HepG2 (cell line): ENCODE data around the gene BRCA2. TPM values are rescaled to one million over a fixed set of nuclear protein-coding genes. Genes with fewer than 3 reads are reported as not detected.

ENCODE experiments used
- ASH2L ChIP-seq: fragments of 300-600, 200-600 bp; sonication (generic); IDR thresholded peaks from 2 replicates; pipeline ENCODE4 v1.7.0; 2017; ENCODE audit warnings: low read depth, mild to moderate bottlenecking, moderate library complexity, mixed read lengths, low read length; ENCODE audit not compliant: insufficient read length
- FOXK1 ChIP-seq: sonication (generic); formaldehyde crosslinking; IDR thresholded peaks from 2 replicates; pipeline ENCODE4 v1.4.0; 2020; ENCODE audit warnings: low read depth, missing genetic modification reagents, borderline replicate concordance
- GABPA ChIP-seq, 2 experiments: IDR thresholded peaks; 2 replicates each; pipeline ENCODE4 v1.6.1; 2011 to 2016; ENCODE audit warnings: low read depth in 2 of 2, low read length in 1 of 2, missing biosample characterization in 1 of 2, missing genetic modification characterization in 1 of 2
- HNRNPH1 ChIP-seq: fragments of 200-400 bp; formaldehyde crosslinking; optimal IDR thresholded peaks from 2 replicates; pipeline ENCODE3; 2017; ENCODE audit warnings: mild to moderate bottlenecking, low read depth, low read length
- HOXA7 ChIP-seq: sonication (generic); formaldehyde crosslinking; IDR thresholded peaks from 2 replicates; pipeline ENCODE4 v1.8.1; 2022; ENCODE audit warnings: mild to moderate bottlenecking, missing genetic modification reagents, moderate library complexity
- KLF13 ChIP-seq: sonication (generic); formaldehyde crosslinking; IDR thresholded peaks from 2 replicates; pipeline ENCODE4 v1.4.0; 2020; ENCODE audit warnings: mild to moderate bottlenecking, missing genetic modification reagents
- MLLT10 ChIP-seq: sonication (generic); formaldehyde crosslinking; IDR thresholded peaks from 2 replicates; pipeline ENCODE4 v1.4.0; 2020; ENCODE audit warnings: missing genetic modification reagents
- NBN ChIP-seq: fragments of 450-650 bp; conservative IDR thresholded peaks from 2 replicates; pipeline ENCODE4 v1.6.1; 2017
- NPAS2 ChIP-seq: sonication (generic); formaldehyde crosslinking; IDR thresholded peaks from 2 replicates; pipeline ENCODE4 v1.8.0; 2022; ENCODE audit warnings: mild to moderate bottlenecking, missing genetic modification reagents, borderline replicate concordance
- SMAD3 ChIP-seq: sonication (generic); formaldehyde crosslinking; IDR thresholded peaks from 2 replicates; pipeline ENCODE4 v1.4.0; 2020; ENCODE audit warnings: missing genetic modification reagents
- SNAPC2 ChIP-seq: sonication (generic); formaldehyde crosslinking; IDR thresholded peaks from 2 replicates; pipeline ENCODE4 v1.8.1; 2022; ENCODE audit warnings: mild to moderate bottlenecking, missing genetic modification reagents
- TBL1XR1 ChIP-seq: fragments of 150-350 bp; IDR thresholded peaks from 2 replicates; pipeline ENCODE4 v1.6.1; 2014; ENCODE audit warnings: borderline replicate concordance, low read length; ENCODE audit not compliant: partially characterized antibody
- TEAD3 ChIP-seq: optimal IDR thresholded peaks from 2 replicates; pipeline ENCODE3; 2016; ENCODE audit warnings: borderline replicate concordance
- ZFP62 ChIP-seq: sonication (generic); formaldehyde crosslinking; IDR thresholded peaks from 2 replicates; pipeline ENCODE4 v1.4.0; 2020; ENCODE audit warnings: missing genetic modification reagents
- ZIK1 ChIP-seq: sonication (generic); formaldehyde crosslinking; IDR thresholded peaks from 2 replicates; pipeline ENCODE4 v1.5.0; 2020; ENCODE audit warnings: mild to moderate bottlenecking, low read depth, missing genetic modification reagents, borderline replicate concordance
- ZNF12 ChIP-seq: sonication (generic); formaldehyde crosslinking; IDR thresholded peaks from 2 replicates; pipeline ENCODE4 v1.5.0; 2020; ENCODE audit warnings: missing genetic modification reagents
- ZNF124 ChIP-seq: sonication (generic); formaldehyde crosslinking; IDR thresholded peaks from 2 replicates; pipeline ENCODE4 v1.4.0; 2020; ENCODE audit warnings: missing genetic modification reagents
- ZNF260 ChIP-seq: sonication (generic); formaldehyde crosslinking; IDR thresholded peaks from 2 replicates; pipeline ENCODE4 v1.4.0; 2020; ENCODE audit warnings: missing genetic modification reagents, low read depth, mild to moderate bottlenecking, borderline replicate concordance
- ZNF430 ChIP-seq: sonication (generic); formaldehyde crosslinking; IDR thresholded peaks from 2 replicates; pipeline ENCODE4 v1.9.0; 2021; ENCODE audit warnings: mild to moderate bottlenecking, missing genetic modification reagents
- ZNF577 ChIP-seq: sonication (generic); formaldehyde crosslinking; IDR thresholded peaks from 2 replicates; pipeline ENCODE4 v1.4.0; 2020; ENCODE audit warnings: mild to moderate bottlenecking, low read depth, missing genetic modification reagents, borderline replicate concordance
- ZNF670 ChIP-seq: sonication (generic); formaldehyde crosslinking; IDR thresholded peaks from 2 replicates; pipeline ENCODE4 v1.8.0; 2022; ENCODE audit warnings: mild to moderate bottlenecking, missing genetic modification reagents, borderline replicate concordance
- ZNF740 ChIP-seq: sonication (generic); formaldehyde crosslinking; IDR thresholded peaks from 2 replicates; pipeline ENCODE4 v1.4.0; 2020; ENCODE audit warnings: missing genetic modification reagents
- ZNF83 ChIP-seq: sonication (generic); formaldehyde crosslinking; IDR thresholded peaks from 2 replicates; pipeline ENCODE4 v1.4.0; 2020; ENCODE audit warnings: missing genetic modification reagents, mild to moderate bottlenecking, borderline replicate concordance
- polyA plus RNA-seq, 8 experiments: library from polyadenylated mRNA; depleted of rRNA in 3 of 8; stranded (reverse) in 7 of 8; unstranded in 1 of 8; fragments of >200 nt; fragmentation: Illumina TruSeq in 4 of 8; extraction: Trizol in 4 of 8; gene quantifications; 2 replicates each; pipeline versions ENCODE4 v1.2.1 to v1.2.3, GENCODE V29; 2011 to 2016; ENCODE audit warnings: low read depth in 4 of 8, missing spikeins in 1 of 8, mixed read lengths in 1 of 8; ENCODE audit not compliant: insufficient read depth in 1 of 8
- total RNA-seq, 5 experiments: library from RNA; depleted of rRNA; stranded (reverse); fragments of >200 nt; fragmentation: Illumina TruSeq; extraction: Trizol; gene quantifications; 2 replicates each; pipeline ENCODE4 v1.2.3, GENCODE V29; 2016; ENCODE audit warnings: low read depth in 1 of 5
- TF ChIP-seq, protein P1 (sequence below): sonication (generic); formaldehyde crosslinking; IDR thresholded peaks from 2 replicates; pipeline ENCODE4 v1.5.0; 2020; ENCODE audit warnings: mild to moderate bottlenecking, missing genetic modification reagents, borderline replicate concordance
- TF ChIP-seq, protein P2 (sequence below): IDR thresholded peaks from 2 replicates; pipeline ENCODE4 v1.6.1; 2016

BRCA2 gene
- total and polyA plus RNA-seq, 2 of the 13 experiments (the other 11 are each of a cell fraction or from before 2014, with no cell fraction given) = 3.1 to 24.6 TPM

GRCh38 chr13:32315238-32316027 lies at the start of gene BRCA2, which contains the start of gene ZAR1L (continued):
- TF ChIP-seq HNRNPH1 (no peak), ZNF124 (CRISPR knock-in tag) (no peak; the same call in 1 of the 2 replicates), HOXA7 (CRISPR knock-in tag) (no peak), ZIK1 (no peak), ZNF430 (CRISPR knock-in tag) (no peak), ZNF740 (no peak), ZNF260 (no peak), ZNF12 (CRISPR knock-in tag) (no peak), ZNF83 (CRISPR knock-in tag) (no peak), ASH2L (peak; percentile 61), TEAD3 (peak; percentile 38), FOXK1 (CRISPR knock-in tag) (peak; percentile 83), SMAD3 (CRISPR knock-in tag) (no peak), MLLT10 (CRISPR knock-in tag) (no peak), GABPA (IDR thresholded peaks at IDR 0.05; ENCODE audit: low read depth, low read length) (peak; percentile 44), GABPA (CRISPR knock-in tag; IDR thresholded peaks at IDR 0.05; ENCODE audit: low read depth) (peak; percentile 80), SNAPC2 (CRISPR knock-in tag) (peak; percentile 52; the same call in 1 of the 2 replicates), ZNF670 (CRISPR knock-in tag) (peak; percentile 70; the same call in 1 of the 2 replicates), ZFP62 (CRISPR knock-in tag) (no peak), NBN (no peak), ZNF577 (CRISPR knock-in tag) (no peak), TBL1XR1 (no peak), NPAS2 (CRISPR knock-in tag) (no peak), KLF13 (CRISPR knock-in tag) (no peak)
- TF ChIP-seq, protein P1, sequence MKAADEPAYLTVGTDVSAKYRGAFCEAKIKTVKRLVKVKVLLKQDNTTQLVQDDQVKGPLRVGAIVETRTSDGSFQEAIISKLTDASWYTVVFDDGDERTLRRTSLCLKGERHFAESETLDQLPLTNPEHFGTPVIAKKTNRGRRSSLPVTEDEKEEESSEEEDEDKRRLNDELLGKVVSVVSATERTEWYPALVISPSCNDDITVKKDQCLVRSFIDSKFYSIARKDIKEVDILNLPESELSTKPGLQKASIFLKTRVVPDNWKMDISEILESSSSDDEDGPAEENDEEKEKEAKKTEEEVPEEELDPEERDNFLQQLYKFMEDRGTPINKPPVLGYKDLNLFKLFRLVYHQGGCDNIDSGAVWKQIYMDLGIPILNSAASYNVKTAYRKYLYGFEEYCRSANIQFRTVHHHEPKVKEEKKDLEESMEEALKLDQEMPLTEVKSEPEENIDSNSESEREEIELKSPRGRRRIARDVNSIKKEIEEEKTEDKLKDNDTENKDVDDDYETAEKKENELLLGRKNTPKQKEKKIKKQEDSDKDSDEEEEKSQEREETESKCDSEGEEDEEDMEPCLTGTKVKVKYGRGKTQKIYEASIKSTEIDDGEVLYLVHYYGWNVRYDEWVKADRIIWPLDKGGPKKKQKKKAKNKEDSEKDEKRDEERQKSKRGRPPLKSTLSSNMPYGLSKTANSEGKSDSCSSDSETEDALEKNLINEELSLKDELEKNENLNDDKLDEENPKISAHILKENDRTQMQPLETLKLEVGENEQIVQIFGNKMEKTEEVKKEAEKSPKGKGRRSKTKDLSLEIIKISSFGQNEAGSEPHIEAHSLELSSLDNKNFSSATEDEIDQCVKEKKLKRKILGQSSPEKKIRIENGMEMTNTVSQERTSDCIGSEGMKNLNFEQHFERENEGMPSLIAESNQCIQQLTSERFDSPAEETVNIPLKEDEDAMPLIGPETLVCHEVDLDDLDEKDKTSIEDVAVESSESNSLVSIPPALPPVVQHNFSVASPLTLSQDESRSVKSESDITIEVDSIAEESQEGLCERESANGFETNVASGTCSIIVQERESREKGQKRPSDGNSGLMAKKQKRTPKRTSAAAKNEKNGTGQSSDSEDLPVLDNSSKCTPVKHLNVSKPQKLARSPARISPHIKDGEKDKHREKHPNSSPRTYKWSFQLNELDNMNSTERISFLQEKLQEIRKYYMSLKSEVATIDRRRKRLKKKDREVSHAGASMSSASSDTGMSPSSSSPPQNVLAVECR (CRISPR knock-in tag) = peak; percentile 100
- TF ChIP-seq, protein P2, sequence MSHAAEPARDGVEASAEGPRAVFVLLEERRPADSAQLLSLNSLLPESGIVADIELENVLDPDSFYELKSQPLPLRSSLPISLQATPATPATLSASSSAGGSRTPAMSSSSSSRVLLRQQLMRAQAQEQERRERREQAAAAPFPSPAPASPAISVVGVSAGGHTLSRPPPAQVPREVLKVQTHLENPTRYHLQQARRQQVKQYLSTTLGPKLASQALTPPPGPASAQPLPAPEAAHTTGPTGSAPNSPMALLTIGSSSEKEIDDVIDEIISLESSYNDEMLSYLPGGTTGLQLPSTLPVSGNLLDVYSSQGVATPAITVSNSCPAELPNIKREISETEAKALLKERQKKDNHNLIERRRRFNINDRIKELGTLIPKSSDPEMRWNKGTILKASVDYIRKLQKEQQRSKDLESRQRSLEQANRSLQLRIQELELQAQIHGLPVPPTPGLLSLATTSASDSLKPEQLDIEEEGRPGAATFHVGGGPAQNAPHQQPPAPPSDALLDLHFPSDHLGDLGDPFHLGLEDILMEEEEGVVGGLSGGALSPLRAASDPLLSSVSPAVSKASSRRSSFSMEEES (CRISPR knock-in tag) = peak; percentile 71; the same call in 1 of the 2 replicates
